ENCODE data around the gene LTB. TPM values are rescaled to one million over a fixed set of nuclear protein-coding genes. Genes with fewer than 3 reads are reported as not detected.

Gene LTB
- total and polyA plus RNA-seq, 9 of the 15 experiments (the other 6 are each of a cell fraction or from before 2014, with no cell fraction given), result 0.07 to 0.51 TPM; not detected in 7

- TF ChIP-seq RNF219 (CRISPR knock-in tag; IDR thresholded peaks at IDR 0.05) (peak; percentile 17; the same call in 1 of the 2 replicates), ZNF143 (CRISPR knock-in tag; IDR thresholded peaks at IDR 0.05) (peak; percentile 33; the same call in 1 of the 2 replicates), ZBTB8A (IDR thresholded peaks at IDR 0.05; ENCODE audit: partially characterized antibody) (peak; percentile 76), NR4A1 (CRISPR knock-in tag; IDR thresholded peaks at IDR 0.05) (peak; percentile 65; the same call in 1 of the 2 replicates), NR4A1 (tag; IDR thresholded peaks at IDR 0.05) (peak; percentile 73; the same call in 1 of the 2 replicates), CHD2 (IDR thresholded peaks at IDR 0.05; ENCODE audit: low read depth, low read length) (peak; percentile 9; the same call in 1 of the 2 replicates)
- TF ChIP-seq, protein P1, sequence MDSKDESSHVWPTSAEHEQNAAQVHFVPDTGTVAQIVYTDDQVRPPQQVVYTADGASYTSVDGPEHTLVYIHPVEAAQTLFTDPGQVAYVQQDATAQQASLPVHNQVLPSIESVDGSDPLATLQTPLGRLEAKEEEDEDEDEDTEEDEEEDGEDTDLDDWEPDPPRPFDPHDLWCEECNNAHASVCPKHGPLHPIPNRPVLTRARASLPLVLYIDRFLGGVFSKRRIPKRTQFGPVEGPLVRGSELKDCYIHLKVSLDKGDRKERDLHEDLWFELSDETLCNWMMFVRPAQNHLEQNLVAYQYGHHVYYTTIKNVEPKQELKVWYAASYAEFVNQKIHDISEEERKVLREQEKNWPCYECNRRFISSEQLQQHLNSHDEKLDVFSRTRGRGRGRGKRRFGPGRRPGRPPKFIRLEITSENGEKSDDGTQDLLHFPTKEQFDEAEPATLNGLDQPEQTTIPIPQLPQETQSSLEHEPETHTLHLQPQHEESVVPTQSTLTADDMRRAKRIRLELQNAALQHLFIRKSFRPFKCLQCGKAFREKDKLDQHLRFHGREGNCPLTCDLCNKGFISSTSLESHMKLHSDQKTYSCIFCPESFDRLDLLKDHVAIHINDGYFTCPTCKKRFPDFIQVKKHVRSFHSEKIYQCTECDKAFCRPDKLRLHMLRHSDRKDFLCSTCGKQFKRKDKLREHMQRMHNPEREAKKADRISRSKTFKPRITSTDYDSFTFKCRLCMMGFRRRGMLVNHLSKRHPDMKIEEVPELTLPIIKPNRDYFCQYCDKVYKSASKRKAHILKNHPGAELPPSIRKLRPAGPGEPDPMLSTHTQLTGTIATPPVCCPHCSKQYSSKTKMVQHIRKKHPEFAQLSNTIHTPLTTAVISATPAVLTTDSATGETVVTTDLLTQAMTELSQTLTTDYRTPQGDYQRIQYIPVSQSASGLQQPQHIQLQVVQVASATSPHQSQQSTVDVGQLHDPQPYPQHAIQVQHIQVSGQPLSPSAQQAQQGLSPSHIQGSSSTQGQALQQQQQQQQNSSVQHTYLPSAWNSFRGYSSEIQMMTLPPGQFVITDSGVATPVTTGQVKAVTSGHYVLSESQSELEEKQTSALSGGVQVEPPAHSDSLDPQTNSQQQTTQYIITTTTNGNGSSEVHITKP (IDR thresholded peaks at IDR 0.05; ENCODE audit: partially characterized antibody), result peak; percentile 59
- TF ChIP-seq, protein P2, sequence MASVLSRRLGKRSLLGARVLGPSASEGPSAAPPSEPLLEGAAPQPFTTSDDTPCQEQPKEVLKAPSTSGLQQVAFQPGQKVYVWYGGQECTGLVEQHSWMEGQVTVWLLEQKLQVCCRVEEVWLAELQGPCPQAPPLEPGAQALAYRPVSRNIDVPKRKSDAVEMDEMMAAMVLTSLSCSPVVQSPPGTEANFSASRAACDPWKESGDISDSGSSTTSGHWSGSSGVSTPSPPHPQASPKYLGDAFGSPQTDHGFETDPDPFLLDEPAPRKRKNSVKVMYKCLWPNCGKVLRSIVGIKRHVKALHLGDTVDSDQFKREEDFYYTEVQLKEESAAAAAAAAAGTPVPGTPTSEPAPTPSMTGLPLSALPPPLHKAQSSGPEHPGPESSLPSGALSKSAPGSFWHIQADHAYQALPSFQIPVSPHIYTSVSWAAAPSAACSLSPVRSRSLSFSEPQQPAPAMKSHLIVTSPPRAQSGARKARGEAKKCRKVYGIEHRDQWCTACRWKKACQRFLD (CRISPR knock-in tag; IDR thresholded peaks at IDR 0.05), result peak; percentile 97
These were observed 40.3 kb downstream of the LTB start, which contains the start of gene DDX39B (continued) for GRCh38 chr6:31541658-31542521.

All from K562 (cell line).